GM06990 (cell line): ENCODE results near the gene SCAMP5.
A peak's percentile ranks its signal among the peaks of the same experiment; 100 is the strongest.

Experiments
- DNase-seq: peaks from one replicate; pipeline ENCODE4 v3.0.0-alpha.2; 2011; ENCODE audit not compliant: insufficient read length; ENCODE audit errors: extremely low read depth
- H3K27me3 ChIP-seq: replicated peaks from 2 replicates; pipeline ENCODE4 v1.6.0; 2011; ENCODE audit warnings: low read length; ENCODE audit not compliant: control insufficient read depth, insufficient read depth
- H3K36me3 ChIP-seq: 2 replicates; pipeline ENCODE4 v1.5.1; 2011; ENCODE audit warnings: low read length; ENCODE audit not compliant: control insufficient read depth, insufficient read depth
- H3K4me3 ChIP-seq: replicated peaks from 2 replicates; pipeline ENCODE4 v1.5.1; 2011; ENCODE audit warnings: low read depth, mild to moderate bottlenecking, control low read depth, low read length
- CTCF ChIP-seq: IDR thresholded peaks from 2 replicates; pipeline ENCODE4 v1.5.1; 2011; ENCODE audit warnings: low read length, control low read depth, mild to moderate bottlenecking, inconsistent platforms; ENCODE audit not compliant: insufficient read depth, poor library complexity, severe bottlenecking

The SCAMP5 gene

GRCh38 chr15:74995182-74995778 lies at the start of gene SCAMP5:
TSS of gene SCAMP5 (plus strand) at chr15:74995563. CDS start at chr15:75011840, 16,277 bp downstream.
- H3K36me3 ChIP-seq: no peaks in the 10 kb centered on the region
- no peak for TF ChIP-seq CTCF
- DNase-seq: peak; percentile 84
- peak within 1 kb of the TSS; percentile 77 for H3K4me3 ChIP-seq
- H3K27me3 ChIP-seq: no peaks in the 10 kb centered on the region; the same call in 1 of the 2 replicates

GRCh38 chr15:74950078-74950908 lies 45.1 kb upstream of the SCAMP5 start:
- DNase-seq: no peak
- Histone ChIP-seq H3K36me3 (no peaks in the 10 kb centered on the region), H3K27me3 (no peaks in the 10 kb centered on the region), H3K4me3 (no peak overlapping the region)
- TF ChIP-seq CTCF: peak; percentile 100

GRCh38 chr15:74951006-74951405 lies 44.4 kb upstream of the SCAMP5 start:
- no peaks in the 10 kb centered on the region for H3K27me3 ChIP-seq
- H3K36me3 ChIP-seq: no peaks in the 10 kb centered on the region
- TF ChIP-seq CTCF: no peak
- no peak for DNase-seq
- H3K4me3 ChIP-seq: no peak overlapping the region

- TF ChIP-seq CTCF: no peak
- DNase-seq: no peak
- Histone ChIP-seq H3K4me3 (no peak overlapping the region), H3K36me3 (no peaks in the 10 kb centered on the region), H3K27me3 (peaks cover 4% of the 10 kb centered on the region)
Observed at GRCh38 chr15:74954515-74954914, 40.8 kb upstream of the SCAMP5 start.

GRCh38 chr15:74955017-74955416 lies 40.3 kb upstream of the SCAMP5 start:
- DNase-seq: no peak
- peaks cover 4% of the 10 kb centered on the region for H3K27me3 ChIP-seq
- no peak for TF ChIP-seq CTCF
- H3K4me3 ChIP-seq: no peak overlapping the region
- H3K36me3 ChIP-seq: no peaks in the 10 kb centered on the region
